HEK293 (cell line): Measurements from ENCODE around the gene NSD1.

ENCODE experiments used
- AEBP2 ChIP-seq: fragments of 450-650 bp; formaldehyde crosslinking; IDR thresholded peaks from 2 replicates; pipeline ENCODE4 v1.5.1; 2016; ENCODE audit warnings: missing biosample characterization, missing genetic modification characterization, borderline replicate concordance
- CTCF ChIP-seq: fragments of 450-650 bp; formaldehyde crosslinking; IDR thresholded peaks from 2 replicates; pipeline ENCODE4 v1.5.1; 2016; ENCODE audit warnings: missing biosample characterization, missing genetic modification characterization
- GLIS1 ChIP-seq: fragments of 450-650 bp; formaldehyde crosslinking; IDR thresholded peaks from 2 replicates; pipeline ENCODE4 v1.5.1; 2016; ENCODE audit warnings: missing biosample characterization, missing genetic modification characterization
- GLIS2 ChIP-seq: fragments of 450-650 bp; formaldehyde crosslinking; IDR thresholded peaks from 2 replicates; pipeline ENCODE4 v1.5.1; 2016; ENCODE audit warnings: missing biosample characterization, missing genetic modification characterization
- IKZF3 ChIP-seq: fragments of 450-650 bp; IDR thresholded peaks from 2 replicates; pipeline ENCODE4 v1.5.0; 2018; ENCODE audit warnings: missing biosample characterization, mild to moderate bottlenecking, missing genetic modification characterization, moderate library complexity
- RBAK ChIP-seq: fragments of 450-650 bp; formaldehyde crosslinking; IDR thresholded peaks from 2 replicates; pipeline ENCODE4 v1.5.1; 2016; ENCODE audit warnings: missing biosample characterization, missing genetic modification characterization
- TRIM28 ChIP-seq: IDR thresholded peaks from 2 replicates; pipeline ENCODE4 v1.6.1; 2011; ENCODE audit warnings: low read length, control low read depth, borderline replicate concordance
- ZBTB17 ChIP-seq: fragments of 450-650 bp; formaldehyde crosslinking; IDR thresholded peaks from 2 replicates; pipeline ENCODE4 v1.5.1; 2016; ENCODE audit warnings: missing biosample characterization, missing genetic modification characterization
- ZBTB20 ChIP-seq: fragments of 450-650 bp; formaldehyde crosslinking; IDR thresholded peaks from 2 replicates; pipeline ENCODE4 v1.5.1; 2016; ENCODE audit warnings: missing biosample characterization, missing genetic modification characterization
- ZBTB8A ChIP-seq: fragments of 450-650 bp; formaldehyde crosslinking; IDR thresholded peaks from 2 replicates; pipeline ENCODE4 v1.5.1; 2016; ENCODE audit warnings: missing biosample characterization, missing genetic modification characterization
- ZIC2 ChIP-seq: fragments of 450-650 bp; formaldehyde crosslinking; IDR thresholded peaks from 2 replicates; pipeline ENCODE4 v1.5.1; 2016; ENCODE audit warnings: missing biosample characterization, missing genetic modification characterization
- ZNF223 ChIP-seq: fragments of 450-650 bp; formaldehyde crosslinking; IDR thresholded peaks from 2 replicates; pipeline ENCODE4 v1.5.1; 2016; ENCODE audit warnings: missing biosample characterization, missing genetic modification characterization
- ZNF266 ChIP-seq: fragments of 450-650 bp; formaldehyde crosslinking; IDR thresholded peaks from 2 replicates; pipeline ENCODE4 v1.5.1; 2016; ENCODE audit warnings: missing biosample characterization, missing genetic modification characterization, low read depth
- ZNF292 ChIP-seq: fragments of 450-650 bp; formaldehyde crosslinking; IDR thresholded peaks from 2 replicates; pipeline ENCODE4 v1.5.1; 2016; ENCODE audit warnings: low read depth, missing biosample characterization, missing genetic modification characterization, borderline replicate concordance
- ZNF324 ChIP-seq: fragments of 450-650 bp; formaldehyde crosslinking; IDR thresholded peaks from 2 replicates; pipeline ENCODE4 v1.5.1; 2016; ENCODE audit warnings: missing biosample characterization, missing genetic modification characterization
- ZNF335 ChIP-seq: fragments of 450-650 bp; formaldehyde crosslinking; conservative IDR thresholded peaks from 2 replicates; pipeline ENCODE4 v1.5.1; 2016; ENCODE audit warnings: missing biosample characterization, missing genetic modification characterization
- ZNF341 ChIP-seq: fragments of 450-650 bp; formaldehyde crosslinking; IDR thresholded peaks from 2 replicates; pipeline ENCODE4; 2016; ENCODE audit warnings: low read depth, missing biosample characterization, missing genetic modification characterization
- ZNF398 ChIP-seq: fragments of 450-650 bp; formaldehyde crosslinking; IDR thresholded peaks from 2 replicates; pipeline ENCODE4 v1.5.1; 2017; ENCODE audit warnings: missing biosample characterization, missing genetic modification characterization
- ZNF529 ChIP-seq: fragments of 450-650 bp; formaldehyde crosslinking; IDR thresholded peaks from 2 replicates; pipeline ENCODE4 v1.5.1; 2017; ENCODE audit warnings: missing genetic modification characterization, missing biosample characterization; ENCODE audit not compliant: insufficient replicate concordance
- ZNF629 ChIP-seq: fragments of 450-650 bp; formaldehyde crosslinking; IDR thresholded peaks from 2 replicates; pipeline ENCODE4 v1.5.1; 2017; ENCODE audit warnings: missing biosample characterization, missing genetic modification characterization
- ZNF639 ChIP-seq: fragments of 450-650 bp; formaldehyde crosslinking; IDR thresholded peaks from 2 replicates; pipeline ENCODE4 v1.5.1; 2016; ENCODE audit warnings: missing biosample characterization, missing genetic modification characterization
- ZSCAN5A ChIP-seq: fragments of 450-650 bp; formaldehyde crosslinking; IDR thresholded peaks from 2 replicates; pipeline ENCODE4 v1.5.1; 2016; ENCODE audit warnings: missing biosample characterization, missing genetic modification characterization

Gene NSD1

GRCh38 chr5:177300236-177300880, 166.8 kb downstream of the NSD1 start (continued):
- TF ChIP-seq ZNF629 (tag by site-specific recombination) (peak; percentile 57), ZNF223 (no peak), ZNF529 (tag by site-specific recombination) (no peak), ZSCAN5A (tag by site-specific recombination) (no peak), IKZF3 (peak; percentile 6; the same call in 1 of the 2 replicates), CTCF (tag by site-specific recombination) (peak; percentile 56), ZNF292 (tag by site-specific recombination) (no peak), TRIM28 (0 out of 2 replicates have a peak, but pooled peaks have one; percentile 37), ZNF266 (tag by site-specific recombination) (no peak), ZNF324 (no peak), ZNF639 (tag by site-specific recombination) (no peak), GLIS1 (tag by site-specific recombination) (peak; percentile 29; the same call in 1 of the 2 replicates), AEBP2 (no peak), ZBTB17 (tag by site-specific recombination) (peak; percentile 23; the same call in 1 of the 2 replicates), RBAK (no peak), ZIC2 (tag by site-specific recombination) (peak; percentile 78), ZBTB20 (tag by site-specific recombination) (0 out of 2 replicates have a peak, but pooled peaks have one; percentile 24), ZNF335 (tag by site-specific recombination) (peak; percentile 57), ZNF398 (peak; percentile 69), ZBTB8A (tag by site-specific recombination) (0 out of 2 replicates have a peak, but pooled peaks have one; percentile 14), ZNF341 (tag by site-specific recombination) (0 out of 2 replicates have a peak, but pooled peaks have one; percentile 26), GLIS2 (tag by site-specific recombination) (0 out of 2 replicates have a peak, but pooled peaks have one; percentile 12)
- TF ChIP-seq, all 188 proteins: peak for 25
